Sigmoid colon (tissue), 7 donors: ENCODE results near the gene SDE2. TPM values are rescaled to one million over a fixed set of nuclear protein-coding genes. Genes with fewer than 3 reads are reported as not detected.
A peak's percentile ranks its signal among the peaks of the same experiment; 100 is the strongest.

ENCODE experiments used
- DNase-seq: peaks from one replicate; pipeline ENCODE4 v3.0.0-alpha.2; 2019
- H3K27ac ChIP-seq, 4 donors: fragments of 200-600 bp; sonication (generic); one replicate each; pipeline ENCODE4 v1.5.1; 2016 to 2019; ENCODE audit warnings: mild to moderate bottlenecking in 1 of 4
- H3K27me3 ChIP-seq, 3 donors: fragments of 200-600 bp; sonication (generic); one replicate each; pipeline ENCODE4 v1.5.1; 2019; ENCODE audit warnings: mild to moderate bottlenecking in 1 of 3
- H3K36me3 ChIP-seq, 4 donors: fragments of 200-600 bp; sonication (generic); one replicate each; pipeline ENCODE4 v1.5.1; 2016 to 2019
- H3K4me1 ChIP-seq, 4 donors: fragments of 200-600 bp; sonication (generic); one replicate each; pipeline ENCODE4 v1.5.1; 2017 to 2019
- H3K4me3 ChIP-seq, 4 donors: fragments of 200-600 bp; sonication (generic); one replicate each; pipeline ENCODE4 v1.5.1; 2017 to 2019; ENCODE audit warnings: mild to moderate bottlenecking in 2 of 4, moderate library complexity in 1 of 4
- H3K9me3 ChIP-seq, 4 donors: fragments of 200-600 bp in 3 of 4; sonication (generic) in 3 of 4; one replicate each; pipeline versions ENCODE4 v1.5.1 to v1.6.1; 2013 to 2019
- EP300 ChIP-seq, 4 donors: sonication (generic); formaldehyde crosslinking; IDR thresholded peaks; one replicate each; pipeline ENCODE4 v1.6.1; 2017; ENCODE audit warnings: antibody characterized with exemption in 4 of 4
- POLR2A ChIP-seq, 2 donors: fragments of 450-650 bp; IDR thresholded peaks; one replicate each; pipeline ENCODE4 v1.6.1; 2016; ENCODE audit warnings: antibody characterized with exemption in 2 of 2, mild to moderate bottlenecking in 2 of 2, moderate library complexity in 2 of 2
- POLR2AphosphoS5 ChIP-seq, 4 donors: sonication (generic); formaldehyde crosslinking; IDR thresholded peaks; one replicate each; pipeline ENCODE4 v1.6.1; 2017; ENCODE audit warnings: antibody characterized with exemption in 4 of 4
- WGBS, 2 donors: extraction: QIAGEN DNeasy Blood & Tissue Kit; methylation state at CpG; one replicate each; pipeline ENCODE4 v1.1.7; 2013; 5-methylcytosine and 5-hydroxymethylcytosine counted together
- intact Hi-C: fragments of 100-400 bp; cut with DNase I; formaldehyde crosslinking; loops from one replicate; pipeline ENCODE4 v1.15.1; 2023
- polyA plus RNA-seq, 3 donors: library from polyadenylated mRNA; stranded (reverse); fragments of 200-250 nt; gene quantifications; one replicate each; pipeline ENCODE4 v1.2.3, GENCODE V29; 2013
- total RNA-seq, 4 donors: library from RNA; depleted of rRNA; stranded (reverse); fragments of >200 nt; gene quantifications; one replicate each; pipeline ENCODE4 v1.1.0, GENCODE V29; 2016
- TF ChIP-seq, protein P1 (sequence below), 4 experiments: fragments of 450-650 bp in 3 of 4; fragments of 200-600 bp in 1 of 4; IDR thresholded peaks; one replicate each; pipeline ENCODE4 v1.5.1; 2016 to 2019; ENCODE audit warnings: antibody characterized with exemption in 4 of 4, mild to moderate bottlenecking in 3 of 4, moderate library complexity in 2 of 4
- donor health status: healthy with polysubstance abuse.
- donor health status: Bipolar disorder and iron deficiency.
- donor health status: healthy.

The SDE2 gene
- total and polyA plus RNA-seq, 7 donors: 9.0 to 21.9 (median 12.7) TPM

DNA sequence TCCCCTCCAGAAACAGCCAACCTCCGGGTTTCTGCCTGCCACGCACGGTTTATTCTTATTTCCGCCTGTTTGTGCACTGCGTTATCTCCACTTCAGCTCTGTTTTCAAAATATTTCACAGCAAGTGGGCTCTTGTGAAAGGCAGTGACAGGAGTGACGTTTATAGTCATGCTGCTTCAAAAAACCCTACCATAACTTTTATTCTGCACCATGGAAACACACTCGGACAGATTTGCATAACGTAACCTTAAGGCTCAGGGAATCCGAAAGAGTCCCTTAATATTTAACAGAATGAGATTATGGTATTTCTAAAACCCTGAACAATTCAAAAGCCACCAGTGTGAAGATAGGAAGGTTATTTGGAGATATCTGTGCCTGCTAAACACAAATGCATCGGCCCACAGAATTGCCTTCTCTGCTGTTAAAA is 782 bp upstream of the SDE2 start:
- H3K4me3 ChIP-seq: peak overlapping the region; percentile 56 to 90 (median 81)
- H3K27ac ChIP-seq: peak overlapping the region; percentile 95 to 98 (median 97)
- no peak for DNase-seq
- no peaks in the 10 kb centered on the region for H3K9me3 ChIP-seq
- H3K36me3 ChIP-seq: peaks cover 0 to 3% (median under 1%) of the 10 kb centered on the region in 4 donors
- TF ChIP-seq, protein P1, sequence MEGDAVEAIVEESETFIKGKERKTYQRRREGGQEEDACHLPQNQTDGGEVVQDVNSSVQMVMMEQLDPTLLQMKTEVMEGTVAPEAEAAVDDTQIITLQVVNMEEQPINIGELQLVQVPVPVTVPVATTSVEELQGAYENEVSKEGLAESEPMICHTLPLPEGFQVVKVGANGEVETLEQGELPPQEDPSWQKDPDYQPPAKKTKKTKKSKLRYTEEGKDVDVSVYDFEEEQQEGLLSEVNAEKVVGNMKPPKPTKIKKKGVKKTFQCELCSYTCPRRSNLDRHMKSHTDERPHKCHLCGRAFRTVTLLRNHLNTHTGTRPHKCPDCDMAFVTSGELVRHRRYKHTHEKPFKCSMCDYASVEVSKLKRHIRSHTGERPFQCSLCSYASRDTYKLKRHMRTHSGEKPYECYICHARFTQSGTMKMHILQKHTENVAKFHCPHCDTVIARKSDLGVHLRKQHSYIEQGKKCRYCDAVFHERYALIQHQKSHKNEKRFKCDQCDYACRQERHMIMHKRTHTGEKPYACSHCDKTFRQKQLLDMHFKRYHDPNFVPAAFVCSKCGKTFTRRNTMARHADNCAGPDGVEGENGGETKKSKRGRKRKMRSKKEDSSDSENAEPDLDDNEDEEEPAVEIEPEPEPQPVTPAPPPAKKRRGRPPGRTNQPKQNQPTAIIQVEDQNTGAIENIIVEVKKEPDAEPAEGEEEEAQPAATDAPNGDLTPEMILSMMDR (IDR thresholded peaks at IDR 0.05): no peak
- TF ChIP-seq POLR2AphosphoS5 (IDR thresholded peaks at IDR 0.05) (no peak), EP300 (IDR thresholded peaks at IDR 0.05) (no peak), POLR2A (IDR thresholded peaks at IDR 0.05) (no peak)
- intact Hi-C loops: loop anchor here (1.0 to 5.0 kb wide), 4 partner anchors 61 to 573 kb away; partner anchors contain the start of genes LBR and PYCR2
- H3K4me1 ChIP-seq: peaks cover 0 to 36% (median 26%) of the 10 kb centered on the region in 4 donors
- no peaks in the 10 kb centered on the region for H3K27me3 ChIP-seq
- whole genome bisulfite sequencing, 2 donors: 25 to 50% methylated on average over 10 of the region's 10 CpGs

DNA sequence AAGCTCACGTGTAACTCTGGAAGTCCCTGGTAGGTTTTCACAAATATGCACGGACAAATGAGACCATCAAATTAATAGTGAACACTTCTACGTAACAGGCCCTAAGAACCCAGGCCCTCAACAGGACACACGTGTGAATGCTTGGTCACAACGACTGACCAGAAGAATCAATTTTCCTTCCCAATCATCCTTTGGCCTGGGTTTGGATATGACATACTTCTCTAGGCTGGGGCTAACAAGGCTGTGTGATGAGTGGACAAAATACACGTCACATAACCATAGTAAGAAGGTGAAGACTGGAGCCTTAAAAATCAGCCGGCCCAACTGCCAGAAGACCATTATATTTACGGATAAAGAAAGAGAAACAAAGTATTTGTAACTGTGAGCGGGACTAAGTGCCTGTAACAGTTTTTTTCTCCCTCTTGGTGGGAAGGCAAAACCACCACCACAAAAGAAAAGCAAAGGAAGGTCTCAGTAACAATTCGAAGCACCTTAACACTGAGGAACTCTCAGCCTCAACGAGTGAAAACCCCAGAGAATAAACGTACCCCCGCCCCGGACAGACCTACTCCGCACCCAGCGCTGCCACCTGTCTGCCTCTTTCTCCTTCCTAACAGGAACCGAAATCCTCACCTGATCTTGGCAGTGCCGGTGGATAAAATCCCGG is 450 bp downstream of the SDE2 start:
- Histone ChIP-seq H3K36me3 (peaks cover 0 to 14% (median 4%) of the 10 kb centered on the region in 4 donors), H3K27me3 (no peaks in the 10 kb centered on the region), H3K4me1 (peaks cover 0 to 36% (median 26%) of the 10 kb centered on the region in 4 donors), H3K9me3 (no peaks in the 10 kb centered on the region), H3K27ac (peak overlapping the region; percentile 95 to 98 (median 97)), H3K4me3 (peak overlapping the region; percentile 56 to 90 (median 81))
- DNase-seq: no peak
- TF ChIP-seq EP300 (IDR thresholded peaks at IDR 0.05) (no peak), POLR2A (IDR thresholded peaks at IDR 0.05) (no peak), POLR2AphosphoS5 (IDR thresholded peaks at IDR 0.05) (no peak)
- TF ChIP-seq, protein P1 (IDR thresholded peaks at IDR 0.05): no peak
- intact Hi-C loops: loop anchor here (1.0 to 5.0 kb wide), 4 partner anchors 63 to 571 kb away; partner anchors contain the start of genes LBR and PYCR2
- 1% methylated on average over 19 of the region's 19 CpGs for WGBS, 2 donors

DNA sequence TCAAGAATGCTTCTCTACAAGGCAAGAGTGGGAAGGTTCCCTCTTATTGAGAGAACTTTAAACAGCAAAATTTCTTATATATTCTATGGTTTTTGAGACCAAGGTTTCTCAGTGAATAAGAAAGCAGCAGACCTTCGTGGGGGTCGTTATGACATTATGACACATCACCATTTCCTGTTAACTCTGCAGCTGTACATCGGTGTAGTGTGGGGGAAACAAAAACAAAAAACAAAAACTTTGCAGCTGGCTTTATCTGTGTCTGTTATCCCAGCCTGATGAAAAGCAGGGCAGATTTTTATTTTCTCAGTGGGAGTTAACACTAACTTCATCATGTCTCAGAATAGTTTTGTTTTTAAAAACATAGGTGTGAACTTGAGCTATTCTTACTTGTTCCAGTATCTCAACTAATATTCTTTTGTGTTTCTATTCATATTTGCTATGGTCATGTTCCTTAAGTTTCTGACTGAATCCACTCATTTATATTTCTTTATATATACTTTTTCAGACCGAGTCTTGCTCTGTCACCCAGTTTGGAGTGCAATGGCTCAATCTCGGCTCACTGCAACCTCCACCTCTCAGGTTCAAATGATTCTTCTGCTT is 2.1 kb downstream of the SDE2 start:
- Histone ChIP-seq H3K36me3 (peaks cover 3 to 29% (median 13%) of the 10 kb centered on the region in 4 donors), H3K27ac (no peak overlapping the region), H3K4me3 (no peak overlapping the region), H3K4me1 (peaks cover 0 to 36% (median 26%) of the 10 kb centered on the region in 4 donors), H3K27me3 (no peaks in the 10 kb centered on the region), H3K9me3 (no peaks in the 10 kb centered on the region)
- DNase-seq: no peak
- intact Hi-C loops: loop anchor here (5.0 kb wide), 2 partner anchors 125 to 570 kb away; partner anchors contain the start of gene LBR
- 29 to 36% methylated on average over 5 of the region's 5 CpGs for WGBS, 2 donors
- TF ChIP-seq, protein P1 (IDR thresholded peaks at IDR 0.05): no peak
- TF ChIP-seq EP300 (IDR thresholded peaks at IDR 0.05) (no peak), POLR2A (IDR thresholded peaks at IDR 0.05) (no peak), POLR2AphosphoS5 (IDR thresholded peaks at IDR 0.05) (no peak)

DNA sequence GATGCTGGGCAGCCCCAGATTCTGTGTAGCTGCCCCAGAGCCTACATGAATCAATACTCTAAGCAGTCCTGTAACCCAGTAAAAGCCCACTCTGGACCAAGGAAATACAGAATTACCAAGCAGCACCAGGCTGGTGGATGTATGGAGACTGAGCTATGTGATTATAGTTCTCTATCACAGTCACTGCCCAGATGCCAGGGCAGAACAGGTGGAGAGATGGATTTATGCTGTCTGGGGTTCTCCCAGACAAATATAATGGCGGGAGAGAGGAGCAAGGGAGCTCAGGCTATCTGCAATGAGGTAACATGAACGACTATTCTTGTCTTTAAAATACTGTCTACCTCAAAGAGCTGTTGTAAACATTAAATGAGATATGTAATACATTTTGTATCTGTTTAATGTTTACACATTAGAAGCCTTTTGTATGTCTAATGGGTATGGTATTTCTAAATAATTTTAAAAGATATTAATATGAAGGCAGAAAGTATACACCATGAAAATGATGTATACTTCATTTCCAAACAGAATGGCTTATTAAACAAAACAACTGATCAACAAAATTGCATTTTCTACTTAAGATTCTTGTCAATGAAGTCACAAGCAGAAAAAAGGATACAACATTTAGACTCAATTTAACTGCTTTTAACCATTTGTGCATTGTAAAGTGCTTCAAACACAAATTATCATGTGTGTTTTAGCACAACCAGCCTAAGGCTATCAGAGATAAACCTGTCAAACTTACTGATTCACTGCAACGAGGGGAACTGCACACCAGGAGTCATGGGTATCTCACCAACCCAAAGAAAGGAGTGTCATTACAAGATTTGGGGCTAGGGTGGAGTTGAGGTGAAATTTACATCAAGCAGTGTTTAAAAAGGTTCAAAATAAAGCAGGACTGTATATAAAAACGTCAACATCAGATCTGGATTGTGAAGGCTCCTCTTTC is 3.0 kb downstream of the SDE2 start:
- Histone ChIP-seq H3K27ac (no peak overlapping the region), H3K4me3 (no peak overlapping the region), H3K9me3 (no peaks in the 10 kb centered on the region), H3K36me3 (peaks cover 10 to 38% (median 22%) of the 10 kb centered on the region in 4 donors), H3K4me1 (peaks cover 0 to 36% (median 26%) of the 10 kb centered on the region in 4 donors), H3K27me3 (no peaks in the 10 kb centered on the region)
- intact Hi-C loops: loop anchor here (5.0 kb wide), 2 partner anchors 126 to 569 kb away; partner anchors contain the start of gene LBR
- TF ChIP-seq POLR2A (IDR thresholded peaks at IDR 0.05) (no peak), POLR2AphosphoS5 (IDR thresholded peaks at IDR 0.05) (no peak), EP300 (IDR thresholded peaks at IDR 0.05) (no peak)
- TF ChIP-seq, protein P1 (IDR thresholded peaks at IDR 0.05): no peak
- 45 to 54% methylated on average over 4 of the region's 4 CpGs for WGBS, 2 donors
- DNase-seq: no peak
